SU-DHL-6 (cell line): ENCODE data around the gene SCYL1.

Source experiments
- H2AFZ ChIP-seq: fragments of 200-600 bp; sonication (generic); 2 replicates; pipeline ENCODE4 v1.6.1; 2014; ENCODE audit warnings: low read depth, mild to moderate bottlenecking, moderate library complexity, mixed read lengths, antibody characterized with exemption, low read length; ENCODE audit not compliant: severe bottlenecking
- H3F3A ChIP-seq: fragments of 200-600 bp; shearing (Covaris generic); 2 replicates; pipeline ENCODE4 v1.6.0; 2016; ENCODE audit warnings: antibody characterized with exemption, mild to moderate bottlenecking; ENCODE audit not compliant: insufficient read depth
- H3K27ac ChIP-seq: fragments of 200-600 bp; sonication (generic); 2 replicates; pipeline ENCODE4 v1.5.1; 2016; ENCODE audit warnings: low read depth, mild to moderate bottlenecking, low read length, moderate library complexity, mixed read lengths
- H3K27me3 ChIP-seq: fragments of 200-600 bp; sonication (generic), shearing (Covaris generic); 2 replicates; pipeline ENCODE4 v1.6.0; 2014; ENCODE audit warnings: mild to moderate bottlenecking, low read length
- H3K36me3 ChIP-seq: fragments of 200-600 bp; sonication (generic); 2 replicates; pipeline ENCODE4 v1.6.1; 2014; ENCODE audit warnings: mild to moderate bottlenecking, low read length, mixed read lengths
- H3K4me2 ChIP-seq: fragments of 300-600, 200-600 bp; shearing (Covaris generic), sonication (generic); 2 replicates; pipeline ENCODE4 v1.6.0; 2014; ENCODE audit warnings: low read length, low read depth, mild to moderate bottlenecking; ENCODE audit not compliant: poor library complexity, severe bottlenecking
- H3K4me3 ChIP-seq: fragments of 200-600 bp; sonication (generic); 2 replicates; pipeline ENCODE4 v1.5.1; 2014; ENCODE audit warnings: antibody characterized with exemption, low read length, mild to moderate bottlenecking, mixed read lengths; ENCODE audit not compliant: insufficient read depth, poor library complexity, severe bottlenecking
- H3K79me2 ChIP-seq: fragments of 200-600 bp; sonication (generic); 2 replicates; pipeline ENCODE4 v1.6.1; 2014; ENCODE audit warnings: mild to moderate bottlenecking, low read length, moderate library complexity; ENCODE audit not compliant: insufficient read depth
- H3K9ac ChIP-seq: fragments of 200-600 bp; sonication (generic); 2 replicates; pipeline ENCODE4 v1.7.0; 2014; ENCODE audit warnings: mild to moderate bottlenecking, low read length
- H3K9me2 ChIP-seq: fragments of 200-600 bp; sonication (generic); replicated peaks from 2 replicates; pipeline ENCODE4 v1.6.1; 2014; ENCODE audit warnings: low read length; ENCODE audit not compliant: insufficient read depth
- H3K9me3 ChIP-seq: fragments of 200-600 bp; sonication (generic); 2 replicates; pipeline ENCODE4 v1.6.1; 2014; ENCODE audit warnings: low read length, mixed read lengths; ENCODE audit not compliant: insufficient read depth
- H4K20me1 ChIP-seq: fragments of 200-600 bp; sonication (generic); 2 replicates; pipeline ENCODE4 v1.6.1; 2014; ENCODE audit warnings: low read depth, mild to moderate bottlenecking, antibody characterized with exemption, low read length, moderate library complexity, mixed read lengths
- EZH2phosphoT487 ChIP-seq: fragments of 200-600 bp; sonication (generic), shearing (Covaris generic); conservative IDR thresholded peaks from 2 replicates; pipeline ENCODE4 v1.6.1; 2018; ENCODE audit warnings: mild to moderate bottlenecking, antibody characterized with exemption, low read length, moderate library complexity, mixed read lengths
- TF ChIP-seq, protein P1 (sequence below): fragments of 200-600 bp; sonication (generic); IDR thresholded peaks from one replicate; pipeline ENCODE4 v1.5.1; 2017; ENCODE audit warnings: antibody characterized with exemption, mild to moderate bottlenecking, low read length, moderate library complexity; ENCODE audit not compliant: insufficient read depth, poor library complexity, severe bottlenecking

Gene SCYL1

GRCh38 chr11:65478388-65479183 is 46.3 kb upstream of the SCYL1 start:
- H3K4me2 ChIP-seq = peak overlapping the region; percentile 93
- H3K36me3 ChIP-seq = no peaks in the 10 kb centered on the region
- peaks cover 15% of the 10 kb centered on the region for H3F3A ChIP-seq
- no peak overlapping the region for H3K27ac ChIP-seq
- H3K4me3 ChIP-seq = no peak overlapping the region
- H3K27me3 ChIP-seq = no peaks in the 10 kb centered on the region
- H3K79me2 ChIP-seq = no peaks in the 10 kb centered on the region
- H2AFZ ChIP-seq = no peak overlapping the region
- H3K9ac ChIP-seq = no peak overlapping the region
- H4K20me1 ChIP-seq = no peaks in the 10 kb centered on the region
- H3K9me3 ChIP-seq = no peaks in the 10 kb centered on the region
- TF ChIP-seq EZH2phosphoT487 = no peak
- TF ChIP-seq, protein P1, sequence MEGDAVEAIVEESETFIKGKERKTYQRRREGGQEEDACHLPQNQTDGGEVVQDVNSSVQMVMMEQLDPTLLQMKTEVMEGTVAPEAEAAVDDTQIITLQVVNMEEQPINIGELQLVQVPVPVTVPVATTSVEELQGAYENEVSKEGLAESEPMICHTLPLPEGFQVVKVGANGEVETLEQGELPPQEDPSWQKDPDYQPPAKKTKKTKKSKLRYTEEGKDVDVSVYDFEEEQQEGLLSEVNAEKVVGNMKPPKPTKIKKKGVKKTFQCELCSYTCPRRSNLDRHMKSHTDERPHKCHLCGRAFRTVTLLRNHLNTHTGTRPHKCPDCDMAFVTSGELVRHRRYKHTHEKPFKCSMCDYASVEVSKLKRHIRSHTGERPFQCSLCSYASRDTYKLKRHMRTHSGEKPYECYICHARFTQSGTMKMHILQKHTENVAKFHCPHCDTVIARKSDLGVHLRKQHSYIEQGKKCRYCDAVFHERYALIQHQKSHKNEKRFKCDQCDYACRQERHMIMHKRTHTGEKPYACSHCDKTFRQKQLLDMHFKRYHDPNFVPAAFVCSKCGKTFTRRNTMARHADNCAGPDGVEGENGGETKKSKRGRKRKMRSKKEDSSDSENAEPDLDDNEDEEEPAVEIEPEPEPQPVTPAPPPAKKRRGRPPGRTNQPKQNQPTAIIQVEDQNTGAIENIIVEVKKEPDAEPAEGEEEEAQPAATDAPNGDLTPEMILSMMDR = no peak
- H3K9me2 ChIP-seq = no peaks in the 10 kb centered on the region

DNA sequence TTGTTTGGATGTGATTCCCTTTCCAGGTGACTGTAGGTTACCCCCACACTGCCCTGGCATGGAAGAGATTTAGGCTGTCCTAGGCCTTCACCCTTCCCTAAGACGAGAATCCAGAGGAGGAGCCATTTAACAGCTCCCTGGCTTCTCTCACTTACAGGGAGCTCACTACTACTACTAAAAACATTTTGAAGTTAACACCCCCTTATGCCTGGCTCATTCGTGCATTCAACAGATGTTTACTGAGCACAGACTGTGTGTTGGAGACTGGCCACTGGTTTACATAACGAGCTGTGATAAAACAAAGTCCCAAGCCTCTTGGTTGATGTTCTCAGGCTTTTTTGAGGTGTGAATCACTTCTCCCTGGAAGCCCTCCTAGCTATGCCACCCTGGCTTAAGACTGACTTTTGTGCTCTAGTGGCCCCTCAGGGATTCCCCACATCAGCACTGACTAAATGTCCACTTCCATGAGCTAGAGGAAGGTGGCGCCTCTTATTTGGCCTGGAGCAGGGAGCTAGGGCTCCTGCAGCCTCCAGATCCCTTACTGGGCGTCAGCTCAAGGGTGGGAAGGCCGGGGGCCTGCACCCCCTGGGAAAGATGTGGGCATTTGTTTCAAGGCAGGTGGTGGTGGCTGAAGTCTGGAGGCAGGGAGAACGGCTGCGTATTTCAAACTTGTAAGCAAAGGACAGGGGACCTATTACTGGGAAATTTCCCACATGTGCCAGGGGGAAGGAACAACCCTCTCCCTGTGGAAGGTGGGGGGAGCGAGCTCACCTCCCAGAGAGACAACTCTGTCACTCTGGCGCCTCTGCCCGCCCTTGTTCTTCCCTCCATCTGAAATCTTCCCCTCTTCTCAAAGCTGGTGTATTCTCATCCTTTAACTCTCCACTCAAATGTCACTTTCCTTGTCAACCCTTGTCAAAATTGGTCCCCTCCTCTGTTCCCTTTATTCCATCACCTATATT is 45.4 kb upstream of the SCYL1 start:
- TF ChIP-seq EZH2phosphoT487 = no peak
- TF ChIP-seq, protein P1 = no peak
- H3K4me2 ChIP-seq = no peak overlapping the region
- H3K27ac ChIP-seq = no peak overlapping the region
- H3K27me3 ChIP-seq = no peaks in the 10 kb centered on the region
- no peaks in the 10 kb centered on the region for H3K9me2 ChIP-seq
- no peak overlapping the region for H3K4me3 ChIP-seq
- H3F3A ChIP-seq = peaks cover 13% of the 10 kb centered on the region
- no peaks in the 10 kb centered on the region for H3K36me3 ChIP-seq
- H2AFZ ChIP-seq = no peak overlapping the region
- H4K20me1 ChIP-seq = no peaks in the 10 kb centered on the region
- H3K79me2 ChIP-seq = no peaks in the 10 kb centered on the region
- no peaks in the 10 kb centered on the region for H3K9me3 ChIP-seq
- no peak overlapping the region; the same call in 1 of the 2 replicates for H3K9ac ChIP-seq

- Histone ChIP-seq H3K79me2 (no peaks in the 10 kb centered on the region), H3F3A (no peaks in the 10 kb centered on the region), H3K27me3 (no peaks in the 10 kb centered on the region), H3K9ac (no peak overlapping the region), H3K9me2 (no peaks in the 10 kb centered on the region), H2AFZ (no peak overlapping the region), H3K4me3 (no peak overlapping the region), H3K27ac (no peak overlapping the region), H3K9me3 (no peaks in the 10 kb centered on the region), H4K20me1 (no peaks in the 10 kb centered on the region), H3K36me3 (no peaks in the 10 kb centered on the region), H3K4me2 (no peak overlapping the region)
- TF ChIP-seq EZH2phosphoT487 = no peak
- TF ChIP-seq, protein P1 = no peak
These were observed 42.5 kb upstream of the SCYL1 start for GRCh38 chr11:65482306-65482850.
